Adrenal gland (tissue), 12 donors: ENCODE measurements around the gene PRX. TPM values are rescaled to one million over a fixed set of nuclear protein-coding genes. Genes with fewer than 3 reads are reported as not detected.

ENCODE experiments used
- DNase-seq, 7 donors: peaks; one replicate each; pipeline ENCODE4 v3.0.0-alpha.2; 2019 to 2020
- H3K27ac ChIP-seq, 5 donors: fragments of 200-600 bp; sonication (generic) in 4 of 5; 1 replicate in 3 of 5; 2 replicates in 2 of 5; pipeline versions ENCODE4 v1.5.1 to v1.8.0; 2016 to 2020; ENCODE audit warnings: mild to moderate bottlenecking in 1 of 5
- H3K27me3 ChIP-seq: fragments of 200-600 bp; 2 replicates; pipeline ENCODE4 v1.8.0; 2021
- H3K36me3 ChIP-seq, 2 donors: fragments of 200-600 bp; replicated peaks in 1 of 2; 1 replicate in 1 of 2; 2 replicates in 1 of 2; pipeline versions ENCODE4 v1.5.1 to v1.8.0; 2018 to 2022
- H3K4me1 ChIP-seq, 2 donors: fragments of 200-600 bp; replicated peaks in 1 of 2; 1 replicate in 1 of 2; 2 replicates in 1 of 2; pipeline versions ENCODE4 v1.5.1 to v1.8.0; 2018 to 2021
- H3K4me3 ChIP-seq, 4 donors: fragments of 200-600 bp; sonication (generic) in 3 of 4; one replicate each; pipeline ENCODE4 v1.5.1; 2016 to 2018
- H3K9me3 ChIP-seq, 3 donors: fragments of 200-600 bp; sonication (generic) in 1 of 3; replicated peaks in 1 of 3; 1 replicate in 2 of 3; 2 replicates in 1 of 3; pipeline versions ENCODE4 v1.5.1 to v1.8.0; 2016 to 2021
- POLR2A ChIP-seq, 2 donors: fragments of 450-650 bp; IDR thresholded peaks; one replicate each; pipeline ENCODE4 v1.6.1; 2017; ENCODE audit warnings: antibody characterized with exemption in 2 of 2, mild to moderate bottlenecking in 2 of 2, moderate library complexity in 1 of 2
- WGBS, 4 donors: extraction: QIAGEN DNeasy Blood & Tissue Kit in 2 of 4; methylation state at CpG; one replicate each; pipeline versions ENCODE4 v1.1.5 to v1.1.7; 2013 to 2017; 5-methylcytosine and 5-hydroxymethylcytosine counted together
- intact Hi-C, 2 donors: fragments of 100-400 bp; cut with DNase I; formaldehyde crosslinking; loops; one replicate each; pipeline versions ENCODE4 v1.14.1 to v1.15.0; 2022 to 2023
- polyA plus RNA-seq, 3 donors: library from polyadenylated mRNA; stranded (reverse); fragments of 200-250 nt in 2 of 3; fragments of 350-450 nt in 1 of 3; fragmentation: Illumina TruSeq in 1 of 3; extraction: RNeasy Lipid Tissue Mini Kit (QIAGEN cat#74804) in 1 of 3; gene quantifications; one replicate each; pipeline ENCODE4 v1.2.3, GENCODE V29; 2013 to 2014
- total RNA-seq, 9 donors: library from RNA; depleted of rRNA in 4 of 9; stranded (reverse); fragments of >200 nt in 4 of 9; fragments of 120-200 nt in 1 of 9; fragmentation: NEBNext Ultra II Directional in 1 of 9; extraction: Animal tissue kit (Norgen Biotek cat#: 25700) in 1 of 9; gene quantifications; one replicate each; pipeline versions ENCODE4 v1.1.0 to v1.2.4, GENCODE V29; 2013 to 2023
- TF ChIP-seq, protein P1 (sequence below), 6 experiments: fragments of 450-650 bp in 4 of 6; fragments of 200-600 bp in 2 of 6; sonication (generic) in 1 of 6; IDR thresholded peaks; 1 replicate in 5 of 6; 2 replicates in 1 of 6; pipeline versions ENCODE4 v1.5.1 to v1.8.0; 2016 to 2021; ENCODE audit warnings: antibody characterized with exemption in 6 of 6, mild to moderate bottlenecking in 2 of 6, moderate library complexity in 1 of 6
- donor health status: healthy with polysubstance abuse.
- donor health status: Bipolar disorder and iron deficiency.
- donor health status: DM: yes; HTN: yes; CAD: no.
- donor health status: DM: no; HTN: no; CAD: no.
- donor health status: DM: no; HTN: no; CAD: no.
- donor health status: DM: yes; HTN: yes; CAD: no.

Gene PRX
- total and polyA plus RNA-seq, 12 donors = 3.2 to 12.8 (median 7.7) TPM

DNA sequence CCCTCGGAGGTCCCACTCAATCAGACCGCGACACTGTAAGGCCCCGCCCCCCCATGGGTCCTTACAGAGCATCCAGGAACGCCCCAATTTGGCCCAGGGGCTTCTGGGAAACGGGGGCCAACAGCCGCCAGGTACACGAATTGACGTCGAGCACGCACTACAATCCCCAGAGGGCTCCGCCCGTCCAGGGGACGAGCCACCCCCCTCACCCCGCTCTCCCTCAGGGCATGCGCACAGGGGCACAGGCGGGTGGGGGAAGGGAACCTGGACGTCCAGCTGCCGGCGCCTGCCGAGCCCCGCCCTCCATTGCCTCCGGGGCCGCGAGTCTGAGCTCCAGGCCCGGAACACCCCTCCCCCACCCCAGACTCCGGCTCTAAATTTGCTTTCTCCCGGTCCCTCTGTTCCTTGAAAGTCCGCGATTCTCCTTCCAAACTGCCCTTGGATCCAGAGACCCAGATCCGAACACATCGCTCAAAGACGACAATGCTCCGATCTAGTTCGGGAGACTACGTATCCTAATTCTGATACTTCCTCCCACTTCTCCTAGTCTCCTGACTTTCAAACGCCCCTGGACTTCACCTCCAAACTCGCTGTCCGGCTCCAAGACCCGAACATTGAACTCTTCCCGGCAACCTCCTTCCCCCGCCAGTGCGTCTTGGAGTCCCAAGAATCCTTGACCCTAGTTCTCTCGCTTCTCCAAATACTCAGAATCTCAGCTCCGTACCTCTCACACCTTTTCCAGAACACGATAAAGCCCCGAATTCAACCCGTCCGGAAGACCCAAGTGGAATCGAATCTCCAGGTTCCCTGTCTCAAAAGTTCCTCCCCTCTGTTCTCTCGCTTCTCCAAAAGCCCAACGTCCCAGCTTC is 30.2 kb upstream of the PRX start:
- Histone ChIP-seq H3K36me3 (peaks cover 0 to 27% of the 10 kb centered on the region in 2 donors), H3K27ac (peak overlapping the region; percentile 80 to 99 (median 94)), H3K4me3 (peak overlapping the region; percentile 53 to 94 (median 78)), H3K27me3 (no peaks in the 10 kb centered on the region), H3K9me3 (no peaks in the 10 kb centered on the region), H3K4me1 (peaks cover 10 to 19% of the 10 kb centered on the region in 2 donors)
- DNase-seq = peak; percentile 100
- intact Hi-C loops = no loop called here
- TF ChIP-seq, protein P1, sequence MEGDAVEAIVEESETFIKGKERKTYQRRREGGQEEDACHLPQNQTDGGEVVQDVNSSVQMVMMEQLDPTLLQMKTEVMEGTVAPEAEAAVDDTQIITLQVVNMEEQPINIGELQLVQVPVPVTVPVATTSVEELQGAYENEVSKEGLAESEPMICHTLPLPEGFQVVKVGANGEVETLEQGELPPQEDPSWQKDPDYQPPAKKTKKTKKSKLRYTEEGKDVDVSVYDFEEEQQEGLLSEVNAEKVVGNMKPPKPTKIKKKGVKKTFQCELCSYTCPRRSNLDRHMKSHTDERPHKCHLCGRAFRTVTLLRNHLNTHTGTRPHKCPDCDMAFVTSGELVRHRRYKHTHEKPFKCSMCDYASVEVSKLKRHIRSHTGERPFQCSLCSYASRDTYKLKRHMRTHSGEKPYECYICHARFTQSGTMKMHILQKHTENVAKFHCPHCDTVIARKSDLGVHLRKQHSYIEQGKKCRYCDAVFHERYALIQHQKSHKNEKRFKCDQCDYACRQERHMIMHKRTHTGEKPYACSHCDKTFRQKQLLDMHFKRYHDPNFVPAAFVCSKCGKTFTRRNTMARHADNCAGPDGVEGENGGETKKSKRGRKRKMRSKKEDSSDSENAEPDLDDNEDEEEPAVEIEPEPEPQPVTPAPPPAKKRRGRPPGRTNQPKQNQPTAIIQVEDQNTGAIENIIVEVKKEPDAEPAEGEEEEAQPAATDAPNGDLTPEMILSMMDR (IDR thresholded peaks at IDR 0.05) = no peak
- TF ChIP-seq POLR2A (IDR thresholded peaks at IDR 0.05) = peak in 1 of 2 donors; percentile 70
- WGBS, 4 donors = 0 to 1% (median 0%) methylated on average over 24 to 52 of the region's 52 CpGs

DNA sequence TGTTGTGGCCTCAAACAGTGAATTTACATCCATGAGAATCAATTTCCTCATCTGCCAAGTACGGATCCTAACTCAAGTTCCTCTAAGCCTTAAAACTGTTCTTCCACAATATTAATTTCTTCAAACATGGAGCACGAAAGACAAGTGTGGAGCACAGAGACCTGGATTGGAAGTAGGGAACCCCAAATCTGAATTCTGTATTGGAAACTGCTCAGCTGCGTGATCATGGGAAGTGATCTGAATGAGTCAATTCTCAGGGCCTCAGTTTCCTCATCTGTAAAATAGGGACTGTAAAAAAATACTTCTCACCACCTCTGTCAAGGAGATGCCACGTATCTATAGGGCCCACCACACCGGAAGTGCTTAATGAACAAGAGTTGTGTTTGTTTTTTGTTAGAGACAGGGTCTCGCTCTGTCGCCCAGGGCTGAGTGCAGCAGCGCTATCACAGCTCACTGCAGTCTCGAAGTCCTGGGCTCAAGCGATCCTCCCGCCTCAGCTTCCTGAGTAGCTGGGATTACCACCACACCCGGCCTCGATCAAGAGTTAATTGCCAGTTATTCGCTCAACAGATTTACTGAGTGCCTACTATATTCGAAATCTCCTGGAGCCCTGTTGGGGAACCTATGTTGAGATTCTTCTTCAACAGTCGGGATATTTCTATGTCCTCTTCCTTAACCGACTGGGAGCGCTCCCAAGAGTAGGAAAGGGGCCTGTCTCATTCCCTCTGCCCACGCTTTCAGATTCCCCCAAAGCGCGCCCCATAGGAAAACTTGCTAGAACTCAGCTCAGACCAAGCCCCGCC is 29.4 kb upstream of the PRX start:
- no peaks in the 10 kb centered on the region for H3K9me3 ChIP-seq
- peaks cover 10 to 19% of the 10 kb centered on the region in 2 donors for H3K4me1 ChIP-seq
- no peaks in the 10 kb centered on the region for H3K27me3 ChIP-seq
- peaks cover 0 to 19% of the 10 kb centered on the region in 2 donors for H3K36me3 ChIP-seq
- DNase-seq = peak in 3 of 7 donors; percentile 24 to 69 (median 38)
- WGBS, 4 donors = 15 to 20% (median 18%) methylated on average over 16 to 22 of the region's 22 CpGs
- peak overlapping the region; percentile 2 to 94 (median 69) for H3K27ac ChIP-seq
- TF ChIP-seq POLR2A (IDR thresholded peaks at IDR 0.05) = no peak
- TF ChIP-seq, protein P1 (IDR thresholded peaks at IDR 0.05) = no peak
- intact Hi-C loops = no loop called here
- H3K4me3 ChIP-seq = peak overlapping the region in 2 of 4 donors; percentile 20 to 37

DNA sequence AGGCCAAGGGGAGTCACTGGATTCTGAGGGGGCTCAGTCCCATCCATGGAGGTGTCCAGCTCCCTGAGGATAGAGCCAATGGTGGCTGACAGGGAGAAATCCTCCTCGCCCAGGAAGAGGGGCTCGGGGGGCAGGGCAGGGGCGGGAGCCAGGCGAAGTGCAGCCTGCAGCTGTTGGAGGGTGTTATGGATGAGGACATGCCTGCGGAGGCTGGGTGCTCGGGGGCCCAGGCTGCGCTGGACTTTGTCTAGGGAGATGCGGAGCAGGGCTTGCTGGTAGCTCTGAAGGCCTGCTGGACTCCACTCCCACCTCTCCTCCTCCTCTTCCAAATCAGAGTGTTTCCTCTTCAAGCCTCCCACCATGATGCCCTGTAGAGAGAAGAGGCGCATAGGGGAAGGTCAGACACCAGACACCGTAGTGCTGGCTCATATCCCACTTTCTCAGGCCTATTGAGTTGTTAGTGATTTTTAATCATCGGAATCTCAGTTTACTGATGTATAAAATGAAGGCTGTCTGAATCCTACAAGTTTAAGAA is 28.6 kb upstream of the PRX start:
- Histone ChIP-seq H3K27me3 (no peaks in the 10 kb centered on the region), H3K4me3 (peak overlapping the region in 1 of 4 donors; percentile 37), H3K4me1 (peaks cover 10 to 19% of the 10 kb centered on the region in 2 donors), H3K36me3 (peaks cover 0 to 19% of the 10 kb centered on the region in 2 donors), H3K9me3 (no peaks in the 10 kb centered on the region), H3K27ac (peak overlapping the region in 3 of 5 donors; percentile 2 to 94 (median 79))
- DNase-seq = no peak
- 66 to 89% (median 76%) methylated on average over 4 to 11 of the region's 11 CpGs for WGBS, 4 donors
- TF ChIP-seq POLR2A (IDR thresholded peaks at IDR 0.05) = no peak
- TF ChIP-seq, protein P1 (IDR thresholded peaks at IDR 0.05) = no peak
- intact Hi-C loops = no loop called here

DNA sequence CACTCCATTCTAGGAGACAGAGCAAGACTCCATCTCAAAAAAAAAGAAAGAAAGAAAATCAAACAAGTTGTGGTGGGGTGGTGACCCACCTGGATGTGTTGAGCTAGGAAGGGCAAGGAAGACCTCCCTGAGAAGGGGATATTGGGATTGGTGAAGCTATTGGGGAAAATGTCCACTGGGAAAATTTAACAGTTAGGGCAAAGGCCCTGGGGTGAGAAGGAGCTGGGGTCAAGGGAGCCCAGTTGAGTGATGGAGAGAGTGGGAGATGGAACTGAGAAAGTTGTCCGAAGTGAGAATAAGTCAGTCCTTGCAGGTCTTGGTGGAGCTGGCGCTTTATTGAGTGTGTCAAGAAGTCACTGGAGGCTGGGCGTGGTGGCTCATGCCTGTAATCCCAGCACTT is 25.1 kb upstream of the PRX start:
- no peak overlapping the region for H3K27ac ChIP-seq
- no peak for DNase-seq
- intact Hi-C loops = no loop called here
- no peak overlapping the region for H3K4me3 ChIP-seq
- 92 to 95% (median 95%) methylated on average over 3 of the region's 3 CpGs for WGBS, 4 donors
- no peak for TF ChIP-seq POLR2A (IDR thresholded peaks at IDR 0.05)
- TF ChIP-seq, protein P1 (IDR thresholded peaks at IDR 0.05) = no peak
- no peaks in the 10 kb centered on the region for H3K27me3 ChIP-seq
- no peaks in the 10 kb centered on the region for H3K9me3 ChIP-seq
- peaks cover 14 to 24% of the 10 kb centered on the region in 2 donors for H3K4me1 ChIP-seq
- H3K36me3 ChIP-seq = peaks cover 0 to 19% of the 10 kb centered on the region in 2 donors
